ENCODE results near the gene FBRSL1. TPM values are rescaled to one million over a fixed set of nuclear protein-coding genes. Genes with fewer than 3 reads are reported as not detected.

FBRSL1 gene
- total RNA-seq, 4 donors from 2014 or later = 23.3 to 306 (median 49.7) TPM

DNA sequence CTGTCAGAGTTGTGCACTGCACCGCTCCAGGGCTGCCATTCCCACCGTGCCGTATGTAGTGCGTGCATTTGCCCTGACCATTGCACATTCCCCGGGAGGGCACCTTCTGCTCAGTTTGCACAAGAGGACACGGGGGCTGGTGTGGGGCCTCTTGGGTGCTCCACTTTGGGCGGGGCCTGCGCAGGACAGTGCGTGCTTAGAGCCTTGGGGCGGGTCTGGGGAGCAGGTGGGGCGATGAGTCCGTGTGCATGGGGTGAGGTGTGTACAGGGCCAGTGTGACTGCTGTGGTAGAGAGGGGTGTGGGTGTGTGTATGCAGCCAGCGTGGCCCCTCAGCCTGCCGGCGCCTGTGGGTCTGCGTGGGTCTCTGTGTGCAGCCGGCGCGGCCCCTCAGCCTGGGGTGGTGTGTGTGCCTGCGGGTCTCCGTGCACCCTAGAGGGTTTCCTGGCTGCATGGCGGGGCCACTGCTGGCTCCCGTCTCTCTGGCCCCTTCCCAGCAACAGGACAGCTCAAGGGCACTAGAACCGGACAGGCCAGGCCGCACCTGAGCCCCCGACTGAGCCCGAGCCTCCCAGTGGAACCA lies 31.9 kb downstream of the FBRSL1 start:
- no peaks in the 10 kb centered on the region for H3K9me3 ChIP-seq
- no peaks in the 10 kb centered on the region for H3K27me3 ChIP-seq
- intact Hi-C loops (cut with DNase I; ENCODE audit: low total_unique reads) = loop anchor here (10.0 kb wide), 1 partner anchor 107 kb away; no protein-coding TSS in a partner anchor
- in situ Hi-C loops (cut with MboI; ENCODE audit: low pct_ligation_motif_present in 1 of 4, low pct_unique_long_range_greater_than_20kb in 1 of 4, low sequenced_read_pairs in 3 of 4) = loop anchor here in 2 of 4 donors (25.0 kb wide), 1 partner anchor 110 kb away; no protein-coding TSS in a partner anchor
- H3K36me3 ChIP-seq = no peaks in the 10 kb centered on the region
- TF ChIP-seq, protein P1, sequence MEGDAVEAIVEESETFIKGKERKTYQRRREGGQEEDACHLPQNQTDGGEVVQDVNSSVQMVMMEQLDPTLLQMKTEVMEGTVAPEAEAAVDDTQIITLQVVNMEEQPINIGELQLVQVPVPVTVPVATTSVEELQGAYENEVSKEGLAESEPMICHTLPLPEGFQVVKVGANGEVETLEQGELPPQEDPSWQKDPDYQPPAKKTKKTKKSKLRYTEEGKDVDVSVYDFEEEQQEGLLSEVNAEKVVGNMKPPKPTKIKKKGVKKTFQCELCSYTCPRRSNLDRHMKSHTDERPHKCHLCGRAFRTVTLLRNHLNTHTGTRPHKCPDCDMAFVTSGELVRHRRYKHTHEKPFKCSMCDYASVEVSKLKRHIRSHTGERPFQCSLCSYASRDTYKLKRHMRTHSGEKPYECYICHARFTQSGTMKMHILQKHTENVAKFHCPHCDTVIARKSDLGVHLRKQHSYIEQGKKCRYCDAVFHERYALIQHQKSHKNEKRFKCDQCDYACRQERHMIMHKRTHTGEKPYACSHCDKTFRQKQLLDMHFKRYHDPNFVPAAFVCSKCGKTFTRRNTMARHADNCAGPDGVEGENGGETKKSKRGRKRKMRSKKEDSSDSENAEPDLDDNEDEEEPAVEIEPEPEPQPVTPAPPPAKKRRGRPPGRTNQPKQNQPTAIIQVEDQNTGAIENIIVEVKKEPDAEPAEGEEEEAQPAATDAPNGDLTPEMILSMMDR (IDR thresholded peaks at IDR 0.05) = no peak
- TF ChIP-seq POLR2A (IDR thresholded peaks at IDR 0.05) (no peak), POLR2AphosphoS5 (IDR thresholded peaks at IDR 0.05) (no peak)
- WGBS, 2 donors (ENCODE audit: low coverage in 1 of 2) = 91% methylated on average over 24 of the region's 27 CpGs; no CpG with 5 or more reads in 1 of the 2 donors
- H3K27ac ChIP-seq = no peak overlapping the region
- H3K4me3 ChIP-seq = no peak overlapping the region
- peaks cover 0 to 10% (median 9%) of the 10 kb centered on the region in 4 donors for H3K4me1 ChIP-seq
- no peak for DNase-seq

DNA sequence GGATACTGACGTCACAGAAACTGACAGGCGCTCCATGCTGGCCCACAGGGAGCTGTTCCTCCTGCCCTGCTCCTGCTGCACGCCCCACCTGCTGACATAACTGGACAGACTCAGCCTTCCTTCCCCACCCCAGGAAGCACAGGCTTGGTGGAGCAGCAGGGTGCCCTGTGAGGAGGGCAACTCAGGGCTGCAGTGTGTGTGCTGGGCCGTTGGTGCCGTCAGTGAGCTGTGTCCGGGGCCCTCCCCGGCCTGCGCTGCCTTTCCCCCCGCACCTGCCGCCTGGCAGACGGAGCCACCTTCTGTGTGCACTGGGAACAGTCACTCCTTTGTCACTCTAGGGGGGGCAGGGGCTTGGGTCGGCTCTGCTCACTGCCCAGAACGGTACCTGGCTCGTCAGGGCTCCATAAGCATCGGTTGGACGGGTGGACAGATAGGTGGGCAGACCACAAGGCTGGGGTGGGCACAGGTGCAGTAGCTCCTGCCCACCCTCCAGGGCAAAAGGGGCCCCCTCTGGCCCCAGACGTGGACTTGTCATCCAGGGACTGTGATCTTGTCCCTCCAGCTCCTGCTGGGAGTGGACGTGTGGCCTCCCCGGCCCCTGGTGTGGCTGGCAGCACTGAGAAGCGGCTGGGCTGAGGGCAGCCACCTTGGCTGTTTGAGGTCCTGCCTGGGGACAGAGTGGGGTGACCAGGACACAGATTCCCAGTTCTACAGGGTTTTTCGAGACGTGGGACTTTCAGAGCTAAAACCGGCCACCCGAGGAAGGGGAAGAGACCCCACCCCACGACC lies 32.8 kb downstream of the FBRSL1 start:
- intact Hi-C loops (cut with DNase I; ENCODE audit: low total_unique reads) = loop anchor here (10.0 kb wide), 1 partner anchor 108 kb away; no protein-coding TSS in a partner anchor

DNA sequence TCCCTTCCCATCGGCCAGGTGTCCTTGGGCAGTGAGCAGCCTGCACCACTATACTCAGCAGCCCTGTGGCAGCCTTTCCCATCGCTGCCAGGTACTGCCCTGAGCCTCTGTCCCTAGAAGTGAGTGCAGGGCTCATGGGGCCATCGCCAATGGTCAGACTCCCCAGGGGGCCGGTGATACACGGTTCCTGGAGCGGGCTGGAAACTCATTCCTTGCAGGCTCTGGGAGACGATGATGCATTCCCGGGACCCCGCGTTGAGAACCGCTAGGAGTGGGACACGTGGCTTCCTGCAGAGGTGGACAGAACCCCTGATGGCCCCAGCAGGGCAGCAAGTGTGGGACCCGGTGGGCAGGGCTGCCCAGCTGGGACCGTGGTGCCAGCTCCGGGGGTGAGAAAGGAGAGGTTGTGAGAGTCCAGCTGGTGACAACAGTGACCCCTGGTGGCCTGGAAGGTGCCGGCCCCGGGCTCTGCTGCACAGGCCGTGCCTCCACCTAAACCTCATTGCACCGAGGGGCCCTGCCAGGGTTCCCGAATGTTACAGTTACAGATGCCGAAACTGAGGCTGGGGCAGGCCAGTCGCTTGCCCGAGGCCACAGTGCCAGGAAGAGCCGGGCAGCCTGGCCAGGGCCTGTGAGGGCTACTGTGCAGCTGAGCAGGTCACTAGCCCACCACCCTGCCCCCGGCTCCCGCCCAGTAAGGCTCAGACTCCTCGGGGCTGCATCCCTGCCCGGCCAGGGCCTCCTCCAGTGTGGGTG lies 33.8 kb downstream of the FBRSL1 start:
- H3K27me3 ChIP-seq = no peaks in the 10 kb centered on the region
- H3K27ac ChIP-seq = no peak overlapping the region
- H3K4me3 ChIP-seq = no peak overlapping the region
- intact Hi-C loops (cut with DNase I; ENCODE audit: low total_unique reads) (loop anchor here (10.0 kb wide), 1 partner anchor 109 kb away; no protein-coding TSS in a partner anchor), in situ Hi-C loops (cut with MboI; ENCODE audit: low pct_ligation_motif_present in 1 of 4, low pct_unique_long_range_greater_than_20kb in 1 of 4, low sequenced_read_pairs in 3 of 4) (loop anchor here in 2 of 4 donors (25.0 kb wide), 1 partner anchor 111 kb away; no protein-coding TSS in a partner anchor)
- no peaks in the 10 kb centered on the region for H3K36me3 ChIP-seq
- peak; percentile 73 for DNase-seq
- 49% methylated on average over 22 of the region's 28 CpGs; no CpG with 5 or more reads in 1 of the 2 donors for WGBS, 2 donors (ENCODE audit: low coverage in 1 of 2)
- peaks cover 0 to 10% (median 9%) of the 10 kb centered on the region in 4 donors for H3K4me1 ChIP-seq
- no peak for TF ChIP-seq POLR2AphosphoS5 (IDR thresholded peaks at IDR 0.05)
- TF ChIP-seq, protein P1 (IDR thresholded peaks at IDR 0.05) = peak; percentile 74 to 88 (median 79)
- TF ChIP-seq EP300 (IDR thresholded peaks at IDR 0.05; ENCODE audit: low read depth) = no peak
- H3K9me3 ChIP-seq = no peaks in the 10 kb centered on the region

More for the DNA sequence above, 32.8 kb downstream of the FBRSL1 start:
- 79% methylated on average over 23 of the region's 25 CpGs; no CpG with 5 or more reads in 1 of the 2 donors for WGBS, 2 donors (ENCODE audit: low coverage in 1 of 2)
- no peak for TF ChIP-seq POLR2AphosphoS5 (IDR thresholded peaks at IDR 0.05)
- no peak for TF ChIP-seq EP300 (IDR thresholded peaks at IDR 0.05; ENCODE audit: low read depth)
- TF ChIP-seq, protein P1 (IDR thresholded peaks at IDR 0.05) = no peak
- no peak for TF ChIP-seq POLR2A (IDR thresholded peaks at IDR 0.05)
- DNase-seq = no peak
- Histone ChIP-seq H3K4me1 (peaks cover 0 to 10% (median 9%) of the 10 kb centered on the region in 4 donors), H3K27ac (no peak overlapping the region), H3K4me3 (no peak overlapping the region), H3K9me3 (no peaks in the 10 kb centered on the region), H3K27me3 (no peaks in the 10 kb centered on the region), H3K36me3 (no peaks in the 10 kb centered on the region)
- in situ Hi-C loops (cut with MboI; ENCODE audit: low pct_ligation_motif_present in 1 of 4, low pct_unique_long_range_greater_than_20kb in 1 of 4, low sequenced_read_pairs in 3 of 4) = loop anchor here in 2 of 4 donors (25.0 kb wide), 1 partner anchor 110 kb away; no protein-coding TSS in a partner anchor

All from transverse colon (tissue), 4 donors.